ENCODE measurements around the gene PTGR3. TPM values are rescaled to one million over a fixed set of nuclear protein-coding genes. Genes with fewer than 3 reads are reported as not detected.

Gene PTGR3
- total and polyA plus RNA-seq, 8 donors: 7.2 to 23.0 (median 18.1) TPM

GRCh38 chr18:75160364-75160763 is 48.6 kb downstream of the PTGR3 start:
- DNase-seq (no peak), ATAC-seq (peak in 1 of 4 donors; percentile 25), FAIRE-seq (no peak)
- WGBS, 2 donors: 36 to 46% methylated on average over 13 of the region's 13 CpGs
- no peaks in the 10 kb centered on the region for H3K36me3 ChIP-seq
- intact Hi-C loops (cut with DNase I): no loop called here
- H3K4me1 ChIP-seq: no peaks in the 10 kb centered on the region
- TF ChIP-seq CTCF (IDR thresholded peaks at IDR 0.05): no peak
- H3K9me3 ChIP-seq: no peaks in the 10 kb centered on the region
- H3K27me3 ChIP-seq: no peaks in the 10 kb centered on the region
- no peak overlapping the region for H3K4me3 ChIP-seq
- H3K27ac ChIP-seq: no peak overlapping the region

GRCh38 chr18:75159646-75160356 is 49.1 kb downstream of the PTGR3 start:
- no peaks in the 10 kb centered on the region for H3K36me3 ChIP-seq
- no peaks in the 10 kb centered on the region for H3K9me3 ChIP-seq
- WGBS, 2 donors: 50 to 51% methylated on average over 16 of the region's 16 CpGs
- TF ChIP-seq CTCF (IDR thresholded peaks at IDR 0.05): no peak
- H3K4me1 ChIP-seq: no peaks in the 10 kb centered on the region
- no peak overlapping the region for H3K4me3 ChIP-seq
- DNase-seq (no peak), FAIRE-seq (no peak), ATAC-seq (no peak)
- no peak overlapping the region for H3K27ac ChIP-seq
- no peaks in the 10 kb centered on the region for H3K27me3 ChIP-seq
- intact Hi-C loops (cut with DNase I): no loop called here

GRCh38 chr18:75159238-75159518 is 49.8 kb downstream of the PTGR3 start:
- Histone ChIP-seq H3K9me3 (no peaks in the 10 kb centered on the region), H3K36me3 (no peaks in the 10 kb centered on the region), H3K27me3 (no peaks in the 10 kb centered on the region), H3K4me3 (no peak overlapping the region), H3K4me1 (no peaks in the 10 kb centered on the region), H3K27ac (no peak overlapping the region)
- TF ChIP-seq CTCF (IDR thresholded peaks at IDR 0.05): no peak
- intact Hi-C loops (cut with DNase I): no loop called here
- ATAC-seq (no peak), FAIRE-seq (no peak), DNase-seq (no peak)
- WGBS, 2 donors: 91 to 94% methylated on average over 9 of the region's 9 CpGs

Other genes with a start within 250 kb of the PTGR3 start
- gene TSHZ1, start 1.7 kb upstream of the PTGR3 start, total RNA-seq: 10 to 100 TPM in 2 of 6 donors, 1 to 10 TPM in 4; 6.3 to 13.6 (median 8.1) TPM
- gene TSHZ1, start 1.7 kb upstream of the PTGR3 start, polyA plus RNA-seq: 1 to 10 TPM; 4.7 to 8.0 TPM
- not detected for gene SMIM21, start 218.6 kb upstream of the PTGR3 start, total RNA-seq
- under 1 TPM in 1 of 2 donors, not detected in 1; 0.02 TPM for gene SMIM21, start 218.6 kb upstream of the PTGR3 start, polyA plus RNA-seq

Measured in pancreas (tissue), 10 donors.